A673 (cell line): ENCODE data around the gene RAB3IL1.

Experiments
- CTCF ChIP-seq: fragments of 300-800, 200-600 bp; sonication (generic); conservative IDR thresholded peaks from 2 replicates; pipeline ENCODE4 v1.5.1; 2017; ENCODE audit warnings: low read depth, mild to moderate bottlenecking, antibody characterized with exemption, low read length, moderate library complexity, mixed read lengths
- EZH2 ChIP-seq: fragments of 200-600 bp; sonication (generic); IDR thresholded peaks from 2 replicates; pipeline ENCODE4 v1.6.1; 2017; ENCODE audit warnings: borderline replicate concordance, low read depth, mild to moderate bottlenecking, mixed read lengths, antibody characterized with exemption, low read length; ENCODE audit not compliant: poor library complexity, severe bottlenecking

- TF ChIP-seq CTCF, result no peak
- no peak for TF ChIP-seq EZH2
Measured at GRCh38 chr11:61961570-61962212, 44.3 kb upstream of the RAB3IL1 start.
